K562 (cell line): Measurements from ENCODE around the gene STX1A. TPM values are rescaled to one million over a fixed set of nuclear protein-coding genes. Genes with fewer than 3 reads are reported as not detected.

Experiments used
- ARNT ChIP-seq, 2 experiments: fragments of 450-650 bp; IDR thresholded peaks; 2 replicates each; pipeline ENCODE4 v1.6.1; 2016; ENCODE audit warnings: mild to moderate bottlenecking in 1 of 2
- CHCHD3 ChIP-seq: fragments of 250-450 bp; sonication (Bioruptor Pico); IDR thresholded peaks from 2 replicates; pipeline ENCODE4 v2.1.2; 2022; ENCODE audit warnings: mild to moderate bottlenecking
- ESRRA ChIP-seq: fragments of 450-650 bp; IDR thresholded peaks from 2 replicates; pipeline ENCODE4 v1.6.1; 2014; ENCODE audit warnings: low read depth, mild to moderate bottlenecking, moderate library complexity, borderline replicate concordance
- JUN ChIP-seq, 2 experiments: sonication (generic) in 1 of 2; formaldehyde crosslinking in 1 of 2; IDR thresholded peaks; 2 replicates each; pipeline versions ENCODE4 v1.6.1 to v1.8.0; 2012 to 2022; ENCODE audit warnings: borderline replicate concordance in 2 of 2, mild to moderate bottlenecking in 2 of 2, improper control_type of control experiment in 1 of 2, low read depth in 1 of 2, low read length in 1 of 2, missing genetic modification reagents in 1 of 2
- KLF16 ChIP-seq: IDR thresholded peaks from 2 replicates; pipeline ENCODE4 v1.6.1; 2016; ENCODE audit warnings: antibody characterized with exemption
- MTA3 ChIP-seq: fragments of 450-650 bp; formaldehyde crosslinking; IDR thresholded peaks from 2 replicates; pipeline ENCODE4 v1.6.1; 2017; ENCODE audit warnings: mild to moderate bottlenecking, borderline replicate concordance
- MYNN ChIP-seq, 2 experiments: sonication (generic); formaldehyde crosslinking in 1 of 2; IDR thresholded peaks; 2 replicates each; pipeline versions ENCODE4 v1.5.0 to v1.6.1; 2016 to 2020; ENCODE audit warnings: antibody characterized with exemption in 1 of 2, missing genetic modification reagents in 1 of 2
- PHF21A ChIP-seq: fragments of 450-650 bp; IDR thresholded peaks from 2 replicates; pipeline ENCODE4 v1.6.1; 2017; ENCODE audit warnings: low read depth, borderline replicate concordance
- POLR2G ChIP-seq: fragments of 200-400 bp; formaldehyde crosslinking; IDR thresholded peaks from 2 replicates; pipeline ENCODE4 v1.6.1; 2017; ENCODE audit warnings: low read depth, mild to moderate bottlenecking, antibody characterized with exemption, low read length, moderate library complexity
- RAD21 ChIP-seq, 2 experiments: fragments of 250-450 bp in 1 of 2; fragments of 450-650 bp in 1 of 2; sonication (Bioruptor Pico) in 1 of 2; formaldehyde crosslinking in 1 of 2; IDR thresholded peaks in 1 of 2; conservative IDR thresholded peaks in 1 of 2; 2 replicates each; pipeline versions ENCODE4 v1.4.0 to v1.8.0; 2020 to 2022; ENCODE audit warnings: mild to moderate bottlenecking in 2 of 2, moderate library complexity in 1 of 2
- YY1 ChIP-seq, 3 experiments: IDR thresholded peaks; 2 replicates each; pipeline ENCODE4 v1.6.1; 2011; ENCODE audit warnings: low read length in 2 of 3, mild to moderate bottlenecking in 2 of 3, moderate library complexity in 2 of 3, borderline replicate concordance in 1 of 3, control low read depth in 1 of 3, low read depth in 1 of 3; ENCODE audit not compliant: insufficient read depth in 3 of 3, insufficient replicate concordance in 2 of 3, control insufficient read depth in 1 of 3, insufficient read length in 1 of 3; ENCODE audit errors: extremely low read depth in 1 of 3
- polyA plus RNA-seq, 8 experiments: library from polyadenylated mRNA; depleted of rRNA in 4 of 8; stranded (reverse) in 5 of 8; unstranded in 3 of 8; fragments of >200 nt; fragmentation: Nextera tagmentation in 2 of 8; fragmentation: Illumina TruSeq in 1 of 8; extraction: Ambion mirVana in 2 of 8; extraction: Trizol in 1 of 8; gene quantifications; 2 replicates each; pipeline versions ENCODE4 v1.2.1 to v1.2.3, GENCODE V29; 2011 to 2014; ENCODE audit warnings: inconsistent platforms in 1 of 8, missing spikeins in 1 of 8
- total RNA-seq, 7 experiments: library from RNA; depleted of rRNA in 6 of 7; stranded (reverse); fragments of >200 nt in 6 of 7; fragmentation: Illumina TruSeq in 2 of 7; extraction: Trizol in 2 of 7; gene quantifications; 2 replicates each; pipeline versions ENCODE4 v1.2.1 to v1.2.3, GENCODE V29; 2011 to 2021; ENCODE audit warnings: low replicate concordance in 1 of 7
- TF ChIP-seq, protein P1 (sequence below): sonication (generic); formaldehyde crosslinking; IDR thresholded peaks from 2 replicates; pipeline ENCODE4 v1.8.1; 2023; ENCODE audit warnings: mild to moderate bottlenecking, missing genetic modification reagents, moderate library complexity
- TF ChIP-seq, protein P2 (sequence below): sonication (generic); formaldehyde crosslinking; IDR thresholded peaks from 2 replicates; pipeline ENCODE4 v1.5.0; 2020; ENCODE audit warnings: missing genetic modification reagents
- TF ChIP-seq, protein P3 (sequence below): fragments of 250-450 bp; sonication (Bioruptor Pico); IDR thresholded peaks from 2 replicates; pipeline ENCODE4 v1.8.0; 2022; ENCODE audit warnings: inconsistent platforms
- TF ChIP-seq, protein P4 (sequence below): sonication (generic); formaldehyde crosslinking; IDR thresholded peaks from 2 replicates; pipeline ENCODE4 v1.8.0; 2023; ENCODE audit warnings: mild to moderate bottlenecking, missing genetic modification reagents

Gene STX1A
- total and polyA plus RNA-seq, 9 of the 15 experiments (the other 6 are each of a cell fraction or from before 2014, with no cell fraction given): 0.04 to 15.1 (median 6.3) TPM

DNA sequence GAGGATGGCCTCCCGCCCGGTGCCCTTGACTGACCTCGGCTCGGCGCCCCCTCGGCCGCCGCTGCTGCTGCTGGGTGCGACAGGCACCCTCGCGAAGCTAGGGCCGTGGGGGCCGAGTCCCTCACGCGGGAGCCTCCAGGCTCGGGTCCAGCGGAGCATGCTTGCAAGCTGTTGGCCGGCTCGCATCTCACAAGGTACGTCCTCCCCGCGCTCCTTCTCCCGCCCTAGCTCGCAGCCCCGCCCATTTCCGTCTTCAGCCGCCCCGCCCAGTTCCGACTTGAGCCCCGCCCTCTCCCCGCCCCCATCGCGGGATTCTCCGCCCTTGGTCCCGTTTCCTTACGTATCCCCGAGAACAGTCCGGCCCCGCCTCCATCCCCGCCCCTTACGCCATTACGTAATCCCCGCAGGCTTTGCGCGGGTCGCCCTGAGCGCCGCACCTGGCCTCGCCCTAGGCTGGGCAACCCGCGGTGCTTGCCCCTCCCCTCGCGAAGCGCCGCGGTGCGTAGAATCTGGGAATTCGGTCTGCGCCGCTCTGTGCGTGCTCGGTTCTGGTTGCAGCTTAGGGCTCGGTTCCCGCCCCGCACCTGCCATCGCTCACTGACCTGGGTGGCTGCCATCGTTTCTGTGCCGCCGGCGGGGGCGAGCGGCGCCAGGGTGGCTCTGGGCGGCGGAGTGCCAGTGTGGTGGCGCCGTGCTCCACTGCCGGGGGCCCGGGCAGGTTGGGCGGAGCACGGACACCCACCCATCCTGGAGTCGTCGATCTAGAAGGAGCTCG lies 19.3 kb upstream of the STX1A start, which contains the start of gene ABHD11 (continued):
- TF ChIP-seq, protein P1, sequence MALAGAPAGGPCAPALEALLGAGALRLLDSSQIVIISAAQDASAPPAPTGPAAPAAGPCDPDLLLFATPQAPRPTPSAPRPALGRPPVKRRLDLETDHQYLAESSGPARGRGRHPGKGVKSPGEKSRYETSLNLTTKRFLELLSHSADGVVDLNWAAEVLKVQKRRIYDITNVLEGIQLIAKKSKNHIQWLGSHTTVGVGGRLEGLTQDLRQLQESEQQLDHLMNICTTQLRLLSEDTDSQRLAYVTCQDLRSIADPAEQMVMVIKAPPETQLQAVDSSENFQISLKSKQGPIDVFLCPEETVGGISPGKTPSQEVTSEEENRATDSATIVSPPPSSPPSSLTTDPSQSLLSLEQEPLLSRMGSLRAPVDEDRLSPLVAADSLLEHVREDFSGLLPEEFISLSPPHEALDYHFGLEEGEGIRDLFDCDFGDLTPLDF: peak; percentile 90
- TF ChIP-seq ARNT (IDR thresholded peaks at IDR 0.05): no peak
- 0 out of 2 replicates have a peak, but pooled peaks have one; percentile 19 for TF ChIP-seq PHF21A
- peak in 1 of 3 experiments; percentile 62 for TF ChIP-seq YY1 (IDR thresholded peaks at IDR 0.05; ENCODE audit: borderline replicate concordance in 1 of 3, control insufficient read depth in 1 of 3, extremely low read depth in 1 of 3, insufficient read depth in 3 of 3, insufficient read length in 1 of 3, insufficient replicate concordance in 2 of 3, low read depth in 1 of 3, low read length in 2 of 3)
- peak; percentile 91 for TF ChIP-seq ESRRA
- TF ChIP-seq MYNN (IDR thresholded peaks at IDR 0.05): peak; percentile 69
- TF ChIP-seq MYNN (CRISPR knock-in tag; IDR thresholded peaks at IDR 0.05): no peak
- TF ChIP-seq RAD21 (CRISPR knock-in tag; conservative IDR thresholded peaks at IDR 0.05 in 1 of 2, IDR thresholded peaks at IDR 0.05 in 1 of 2): peak; percentile 21 to 28; a peak in 3 of 4 replicates
- no peak for TF ChIP-seq KLF16
- no peak for TF ChIP-seq CHCHD3 (CRISPR knock-in tag)
- TF ChIP-seq MTA3: peak; percentile 83; the same call in 1 of the 2 replicates
- TF ChIP-seq, protein P2, sequence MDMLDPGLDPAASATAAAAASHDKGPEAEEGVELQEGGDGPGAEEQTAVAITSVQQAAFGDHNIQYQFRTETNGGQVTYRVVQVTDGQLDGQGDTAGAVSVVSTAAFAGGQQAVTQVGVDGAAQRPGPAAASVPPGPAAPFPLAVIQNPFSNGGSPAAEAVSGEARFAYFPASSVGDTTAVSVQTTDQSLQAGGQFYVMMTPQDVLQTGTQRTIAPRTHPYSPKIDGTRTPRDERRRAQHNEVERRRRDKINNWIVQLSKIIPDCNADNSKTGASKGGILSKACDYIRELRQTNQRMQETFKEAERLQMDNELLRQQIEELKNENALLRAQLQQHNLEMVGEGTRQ (CRISPR knock-in tag): 0 out of 2 replicates have a peak, but pooled peaks have one; percentile 8
- TF ChIP-seq, protein P3, sequence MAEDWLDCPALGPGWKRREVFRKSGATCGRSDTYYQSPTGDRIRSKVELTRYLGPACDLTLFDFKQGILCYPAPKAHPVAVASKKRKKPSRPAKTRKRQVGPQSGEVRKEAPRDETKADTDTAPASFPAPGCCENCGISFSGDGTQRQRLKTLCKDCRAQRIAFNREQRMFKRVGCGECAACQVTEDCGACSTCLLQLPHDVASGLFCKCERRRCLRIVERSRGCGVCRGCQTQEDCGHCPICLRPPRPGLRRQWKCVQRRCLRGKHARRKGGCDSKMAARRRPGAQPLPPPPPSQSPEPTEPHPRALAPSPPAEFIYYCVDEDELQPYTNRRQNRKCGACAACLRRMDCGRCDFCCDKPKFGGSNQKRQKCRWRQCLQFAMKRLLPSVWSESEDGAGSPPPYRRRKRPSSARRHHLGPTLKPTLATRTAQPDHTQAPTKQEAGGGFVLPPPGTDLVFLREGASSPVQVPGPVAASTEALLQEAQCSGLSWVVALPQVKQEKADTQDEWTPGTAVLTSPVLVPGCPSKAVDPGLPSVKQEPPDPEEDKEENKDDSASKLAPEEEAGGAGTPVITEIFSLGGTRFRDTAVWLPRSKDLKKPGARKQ (CRISPR knock-in tag): no peak
- peak; percentile 85 for TF ChIP-seq JUN (IDR thresholded peaks at IDR 0.05; ENCODE audit: borderline replicate concordance, low read depth, low read length)
- no peak for TF ChIP-seq JUN (CRISPR knock-in tag; IDR thresholded peaks at IDR 0.05; ENCODE audit: borderline replicate concordance)
- TF ChIP-seq, protein P4, sequence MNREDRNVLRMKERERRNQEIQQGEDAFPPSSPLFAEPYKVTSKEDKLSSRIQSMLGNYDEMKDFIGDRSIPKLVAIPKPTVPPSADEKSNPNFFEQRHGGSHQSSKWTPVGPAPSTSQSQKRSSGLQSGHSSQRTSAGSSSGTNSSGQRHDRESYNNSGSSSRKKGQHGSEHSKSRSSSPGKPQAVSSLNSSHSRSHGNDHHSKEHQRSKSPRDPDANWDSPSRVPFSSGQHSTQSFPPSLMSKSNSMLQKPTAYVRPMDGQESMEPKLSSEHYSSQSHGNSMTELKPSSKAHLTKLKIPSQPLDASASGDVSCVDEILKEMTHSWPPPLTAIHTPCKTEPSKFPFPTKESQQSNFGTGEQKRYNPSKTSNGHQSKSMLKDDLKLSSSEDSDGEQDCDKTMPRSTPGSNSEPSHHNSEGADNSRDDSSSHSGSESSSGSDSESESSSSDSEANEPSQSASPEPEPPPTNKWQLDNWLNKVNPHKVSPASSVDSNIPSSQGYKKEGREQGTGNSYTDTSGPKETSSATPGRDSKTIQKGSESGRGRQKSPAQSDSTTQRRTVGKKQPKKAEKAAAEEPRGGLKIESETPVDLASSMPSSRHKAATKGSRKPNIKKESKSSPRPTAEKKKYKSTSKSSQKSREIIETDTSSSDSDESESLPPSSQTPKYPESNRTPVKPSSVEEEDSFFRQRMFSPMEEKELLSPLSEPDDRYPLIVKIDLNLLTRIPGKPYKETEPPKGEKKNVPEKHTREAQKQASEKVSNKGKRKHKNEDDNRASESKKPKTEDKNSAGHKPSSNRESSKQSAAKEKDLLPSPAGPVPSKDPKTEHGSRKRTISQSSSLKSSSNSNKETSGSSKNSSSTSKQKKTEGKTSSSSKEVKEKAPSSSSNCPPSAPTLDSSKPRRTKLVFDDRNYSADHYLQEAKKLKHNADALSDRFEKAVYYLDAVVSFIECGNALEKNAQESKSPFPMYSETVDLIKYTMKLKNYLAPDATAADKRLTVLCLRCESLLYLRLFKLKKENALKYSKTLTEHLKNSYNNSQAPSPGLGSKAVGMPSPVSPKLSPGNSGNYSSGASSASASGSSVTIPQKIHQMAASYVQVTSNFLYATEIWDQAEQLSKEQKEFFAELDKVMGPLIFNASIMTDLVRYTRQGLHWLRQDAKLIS (CRISPR knock-in tag): peak; percentile 93
- TF ChIP-seq POLR2G: peak; percentile 93
